ENCODE results near the gene MB21D2. TPM values are rescaled to one million over a fixed set of nuclear protein-coding genes. Genes with fewer than 3 reads are reported as not detected.
A peak's percentile ranks its signal among the peaks of the same experiment; 100 is the strongest.

MB21D2 gene
- total RNA-seq, 2 experiments from 2014 or later = 4.3 to 5.3 TPM

- Mint-ChIP-seq H3K27ac (no peak overlapping the region), H3K4me1 (peaks cover 16% of the 10 kb centered on the region), H3K27me3 (peaks cover 35% of the 10 kb centered on the region), H3K36me3 (no peaks in the 10 kb centered on the region), H3K9me3 (no peaks in the 10 kb centered on the region), H3K4me3 (peak overlapping the region; percentile 91)
- POLR2A ChIA-PET = interaction anchor here (0.9 to 1.3 kb wide), 3 partner anchors 17 to 23 kb away, joined by 3 read pairs; no protein-coding TSS in a partner anchor
- ATAC-seq (ENCODE audit: low read depth) (no peak), DNase-seq (no peak)
These were observed 1.9 kb downstream of the MB21D2 start for GRCh38 chr3:192915722-192916121.

GRCh38 chr3:192915304-192915703 is 2.4 kb downstream of the MB21D2 start:
- POLR2A ChIA-PET = interaction anchor here (0.9 to 1.1 kb wide), 2 partner anchors 16 to 23 kb away, joined by 3 read pairs; no protein-coding TSS in a partner anchor
- Mint-ChIP-seq H3K9me3 (no peaks in the 10 kb centered on the region), H3K4me1 (peaks cover 16% of the 10 kb centered on the region), H3K4me3 (peak overlapping the region; percentile 91), H3K36me3 (no peaks in the 10 kb centered on the region), H3K27ac (no peak overlapping the region), H3K27me3 (peaks cover 35% of the 10 kb centered on the region)
- ATAC-seq (ENCODE audit: low read depth) (no peak), DNase-seq (no peak)

GRCh38 chr3:192914848-192915247 is 2.8 kb downstream of the MB21D2 start:
- POLR2A ChIA-PET = interaction anchor here (0.9 to 1.1 kb wide), 2 partner anchors 16 to 23 kb away, joined by 3 read pairs; no protein-coding TSS in a partner anchor
- Mint-ChIP-seq H3K36me3 (peaks cover under 1% of the 10 kb centered on the region), H3K4me1 (peaks cover 16% of the 10 kb centered on the region), H3K27me3 (peaks cover 35% of the 10 kb centered on the region), H3K9me3 (no peaks in the 10 kb centered on the region), H3K27ac (no peak overlapping the region), H3K4me3 (peak overlapping the region; percentile 91)
- ATAC-seq (ENCODE audit: low read depth) = no peak
- no peak for DNase-seq

GRCh38 chr3:192913540-192913939 is 4.1 kb downstream of the MB21D2 start:
- ATAC-seq (ENCODE audit: low read depth) (no peak), DNase-seq (no peak)
- Mint-ChIP-seq H3K4me3 (no peak overlapping the region), H3K27ac (no peak overlapping the region), H3K27me3 (peaks cover 29% of the 10 kb centered on the region), H3K36me3 (peaks cover 2% of the 10 kb centered on the region), H3K9me3 (no peaks in the 10 kb centered on the region), H3K4me1 (peaks cover 11% of the 10 kb centered on the region)
- POLR2A ChIA-PET = interaction anchor here (1.2 kb wide), 1 partner anchor 14 kb away, joined by 5 read pairs; no protein-coding TSS in a partner anchor

GRCh38 chr3:192911293-192911692 is 6.4 kb downstream of the MB21D2 start:
- Mint-ChIP-seq H3K27ac (no peak overlapping the region), H3K36me3 (peaks cover 3% of the 10 kb centered on the region), H3K9me3 (no peaks in the 10 kb centered on the region), H3K27me3 (peaks cover 11% of the 10 kb centered on the region), H3K4me3 (no peak overlapping the region), H3K4me1 (peaks cover 20% of the 10 kb centered on the region)
- no peak for ATAC-seq (ENCODE audit: low read depth)
- no peak for DNase-seq
- POLR2A ChIA-PET = no interaction called here

- H3K36me3 Mint-ChIP-seq = peaks cover 10% of the 10 kb centered on the region
- POLR2A ChIA-PET = interaction anchor here (1.2 kb wide), 1 partner anchor 10 kb away, joined by 3 read pairs; the partner anchor contains the start of gene MB21D2
- ATAC-seq (ENCODE audit: low read depth) (no peak), DNase-seq (no peak)
- no peak overlapping the region for H3K4me3 Mint-ChIP-seq
- H3K27me3 Mint-ChIP-seq = peaks cover 2% of the 10 kb centered on the region
- H3K9me3 Mint-ChIP-seq = peaks cover 1% of the 10 kb centered on the region
- H3K27ac Mint-ChIP-seq = no peak overlapping the region
- peaks cover 17% of the 10 kb centered on the region for H3K4me1 Mint-ChIP-seq
These were observed 9.9 kb downstream of the MB21D2 start for GRCh38 chr3:192907784-192908183.

GRCh38 chr3:192906940-192907339 is 10.7 kb downstream of the MB21D2 start:
- no peak overlapping the region for H3K4me3 Mint-ChIP-seq
- ATAC-seq (ENCODE audit: low read depth) (peak; percentile 71), DNase-seq (no peak)
- H3K27ac Mint-ChIP-seq = peak overlapping the region; percentile 62
- peaks cover 13% of the 10 kb centered on the region for H3K36me3 Mint-ChIP-seq
- H3K9me3 Mint-ChIP-seq = peaks cover 4% of the 10 kb centered on the region
- peaks cover 2% of the 10 kb centered on the region for H3K27me3 Mint-ChIP-seq
- POLR2A ChIA-PET = interaction anchor here (1.2 kb wide), 1 partner anchor 11 kb away, joined by 3 read pairs; the partner anchor contains the start of gene MB21D2
- peaks cover 17% of the 10 kb centered on the region for H3K4me1 Mint-ChIP-seq

- H3K36me3 Mint-ChIP-seq = peaks cover 13% of the 10 kb centered on the region
- H3K4me3 Mint-ChIP-seq = no peak overlapping the region
- H3K27me3 Mint-ChIP-seq = no peaks in the 10 kb centered on the region
- no peak for DNase-seq
- peaks cover 17% of the 10 kb centered on the region for H3K4me1 Mint-ChIP-seq
- peaks cover 4% of the 10 kb centered on the region for H3K9me3 Mint-ChIP-seq
- POLR2A ChIA-PET = no interaction called here
- peak overlapping the region; percentile 29 for H3K27ac Mint-ChIP-seq
- no peak for ATAC-seq (ENCODE audit: low read depth)
These were observed 11.5 kb downstream of the MB21D2 start for GRCh38 chr3:192905980-192906678.

- ATAC-seq (ENCODE audit: low read depth) = no peak
- H3K4me3 Mint-ChIP-seq = no peak overlapping the region
- POLR2A ChIA-PET = no interaction called here
These were observed 12.9 kb downstream of the MB21D2 start for GRCh38 chr3:192904632-192905289.

GRCh38 chr3:192902549-192902948 is 15.1 kb downstream of the MB21D2 start:
- DNase-seq (no peak), ATAC-seq (ENCODE audit: low read depth) (no peak)
- no peak overlapping the region for H3K4me3 Mint-ChIP-seq
- POLR2A ChIA-PET = no interaction called here
- peaks cover 6% of the 10 kb centered on the region for H3K9me3 Mint-ChIP-seq
- no peak overlapping the region for H3K27ac Mint-ChIP-seq
- peaks cover 22% of the 10 kb centered on the region for H3K36me3 Mint-ChIP-seq
- no peaks in the 10 kb centered on the region for H3K27me3 Mint-ChIP-seq
- peaks cover 35% of the 10 kb centered on the region for H3K4me1 Mint-ChIP-seq

More at GRCh38 chr3:192904632-192905289, 12.9 kb downstream of the MB21D2 start:
- Mint-ChIP-seq H3K27ac (no peak overlapping the region), H3K36me3 (peaks cover 20% of the 10 kb centered on the region), H3K27me3 (no peaks in the 10 kb centered on the region), H3K9me3 (peaks cover 6% of the 10 kb centered on the region), H3K4me1 (peaks cover 22% of the 10 kb centered on the region)
- DNase-seq = no peak

GRCh38 chr3:192901435-192901834 is 16.2 kb downstream of the MB21D2 start:
- Mint-ChIP-seq H3K9me3 (peaks cover 6% of the 10 kb centered on the region), H3K4me1 (peaks cover 34% of the 10 kb centered on the region), H3K27me3 (peaks cover 3% of the 10 kb centered on the region), H3K36me3 (peaks cover 30% of the 10 kb centered on the region), H3K27ac (no peak overlapping the region), H3K4me3 (no peak overlapping the region)
- no peak for DNase-seq
- POLR2A ChIA-PET = no interaction called here
- no peak for ATAC-seq (ENCODE audit: low read depth)

GRCh38 chr3:192899540-192899982 is 18.1 kb downstream of the MB21D2 start:
- H3K4me1 Mint-ChIP-seq = peaks cover 43% of the 10 kb centered on the region
- peaks cover 6% of the 10 kb centered on the region for H3K9me3 Mint-ChIP-seq
- POLR2A ChIA-PET = interaction anchor here (0.9 to 1.4 kb wide), 5 partner anchors 9 to 18 kb away, joined by 3 to 11 read pairs (median 4); partner anchors contain the start of gene MB21D2
- H3K4me3 Mint-ChIP-seq = peak overlapping the region; percentile 49
- ATAC-seq (ENCODE audit: low read depth) (no peak), DNase-seq (no peak)
- H3K27ac Mint-ChIP-seq = peak overlapping the region; percentile 78
- peaks cover 32% of the 10 kb centered on the region for H3K36me3 Mint-ChIP-seq
- peaks cover 10% of the 10 kb centered on the region for H3K27me3 Mint-ChIP-seq

- ATAC-seq (ENCODE audit: low read depth) (no peak), DNase-seq (no peak)
- peaks cover 2% of the 10 kb centered on the region for H3K9me3 Mint-ChIP-seq
- POLR2A ChIA-PET = no interaction called here
- peak overlapping the region; percentile 30 for H3K4me3 Mint-ChIP-seq
- peaks cover 27% of the 10 kb centered on the region for H3K36me3 Mint-ChIP-seq
- peaks cover 12% of the 10 kb centered on the region for H3K27me3 Mint-ChIP-seq
- H3K27ac Mint-ChIP-seq = peak overlapping the region; percentile 55
- H3K4me1 Mint-ChIP-seq = peaks cover 55% of the 10 kb centered on the region
These were observed 20.7 kb downstream of the MB21D2 start for GRCh38 chr3:192897005-192897404.

Data from activated naive CD8-positive, alpha-beta T cell treated with anti-CD3 and anti-CD28 coated beads, Interleukin-2, amount 10 ng/mL, durations not matched to agents 7 days and 5 days (primary cell).